ENCODE data around the gene CDK14. TPM values are rescaled to one million over a fixed set of nuclear protein-coding genes. Genes with fewer than 3 reads are reported as not detected.

The CDK14 gene
- total and polyA plus RNA-seq, 10 of the 15 experiments (the other 5 are each of a cell fraction or from before 2014, with no cell fraction given), result 6.5 to 61.3 (median 24.2) TPM

GRCh38 chr7:91164506-91164905, 568.4 kb downstream of the CDK14 start:
- H3K4me3 ChIP-seq, result no peak overlapping the region
- SMC1A ChIA-PET (ENCODE audit: uncharacterized antibody, unreplicated experiment), result interaction anchor here (0.9 to 1.3 kb wide), 3 partner anchors 12 to 19 kb away, joined by 3 to 5 read pairs (median 3); no protein-coding TSS in a partner anchor
- no peak overlapping the region for H3K27ac ChIP-seq (ENCODE audit: control insufficient read depth, insufficient read depth)
- FAIRE-seq (no peak), ATAC-seq (no peak), DNase-seq (ENCODE audit: low read depth, low spot score) (no peak)
- intact Hi-C loops (cut with micrococcal nuclease; ENCODE audit: unreplicated experiment), result no loop called here
- no TSS peak for BruUV-seq (replicated peaks)
- no peaks in the 10 kb centered on the region for H3K9me3 ChIP-seq (replicated peaks; ENCODE audit: control insufficient read depth, insufficient read depth, low read length)
- H3K36me3 ChIP-seq (ENCODE audit: control insufficient read depth in 2 of 2, insufficient read depth in 2 of 2, low read length in 1 of 2), result no peaks in the 10 kb centered on the region
- TF ChIP-seq POLR2AphosphoS5 (IDR thresholded peaks at IDR 0.05; ENCODE audit: low read length) (no peak), BMI1 (IDR thresholded peaks at IDR 0.05; ENCODE audit: borderline replicate concordance) (no peak), ZSCAN29 (IDR thresholded peaks at IDR 0.05) (no peak), IKZF1 (conservative IDR thresholded peaks at IDR 0.05) (no peak), NBN (IDR thresholded peaks at IDR 0.05) (no peak), ZNF687 (IDR thresholded peaks at IDR 0.05) (no peak), NRF1 (conservative IDR thresholded peaks at IDR 0.05; ENCODE audit: low read depth, low read length) (no peak), GATAD2B (conservative IDR thresholded peaks at IDR 0.05; ENCODE audit: low read depth) (no peak), NFXL1 (IDR thresholded peaks at IDR 0.05; ENCODE audit: borderline replicate concordance) (no peak), TCF7 (IDR thresholded peaks at IDR 0.05; ENCODE audit: borderline replicate concordance) (no peak), YY1 (IDR thresholded peaks at IDR 0.05; ENCODE audit: low read depth, low read length) (no peak), ZNF217 (IDR thresholded peaks at IDR 0.05) (no peak), PRDM15 (CRISPR knock-in tag; IDR thresholded peaks at IDR 0.05) (no peak), CHD2 (IDR thresholded peaks at IDR 0.05; ENCODE audit: borderline replicate concordance, low read depth, low read length) (no peak), FOXM1 (IDR thresholded peaks at IDR 0.05; ENCODE audit: low read depth, low read length) (no peak)
- RAD21 ChIA-PET (ENCODE audit: unreplicated experiment), result no interaction called here
- no peak overlapping the region for H3K4me2 ChIP-seq (ENCODE audit: control insufficient read depth, insufficient read depth)
- POLR2A ChIA-PET, result no interaction called here
- 84% methylated on average over 2 of the region's 2 CpGs for WGBS (ENCODE audit: insufficient coverage, insufficient replicate concordance, low lambda C conversion rate, missing lambda C conversion rate)
- in situ Hi-C loops (cut with MboI), result no loop called here
- H3K9ac ChIP-seq (ENCODE audit: control insufficient read depth, insufficient read depth, low read length), result no peak overlapping the region
- no peaks in the 10 kb centered on the region for H3K27me3 ChIP-seq (replicated peaks in 1 of 2; ENCODE audit: control insufficient read depth in 2 of 2, insufficient read depth in 2 of 2, low read length in 1 of 2)
- CTCF ChIA-PET, result no interaction called here
- H4K20me1 ChIP-seq (ENCODE audit: control insufficient read depth, insufficient read depth), result no peaks in the 10 kb centered on the region; the same call in 1 of the 2 replicates
- H2AFZ ChIP-seq (ENCODE audit: control insufficient read depth, low read depth, low read length), result no peak overlapping the region
- H3K4me1 ChIP-seq (ENCODE audit: control insufficient read depth, insufficient read depth, low read length), result peaks cover 9% of the 10 kb centered on the region
- H3K79me2 ChIP-seq (ENCODE audit: control insufficient read depth, insufficient read depth, low read length), result no peaks in the 10 kb centered on the region

All from GM12878 (cell line).